ENCODE results near the gene DEDD. TPM values are rescaled to one million over a fixed set of nuclear protein-coding genes. Genes with fewer than 3 reads are reported as not detected.

Gene DEDD
- total and polyA plus RNA-seq, 2 experiments from 2014 or later = 28.1 to 35.5 TPM

- DNase-seq (ENCODE audit: low read depth in 1 of 2, low spot score in 1 of 2) = no peak
- no peaks in the 10 kb centered on the region for H3K36me3 ChIP-seq
- TF ChIP-seq CTCF (IDR thresholded peaks at IDR 0.05; ENCODE audit: low read depth, low read length) = no peak
- no peak overlapping the region for H3K27ac ChIP-seq
- H3K4me1 ChIP-seq (ENCODE audit: low read depth) = peaks cover 17% of the 10 kb centered on the region
- H3K9me3 ChIP-seq (ENCODE audit: low read depth) = no peaks in the 10 kb centered on the region
- H3K4me3 ChIP-seq = no peak overlapping the region
- H3K27me3 ChIP-seq = no peaks in the 10 kb centered on the region
These were observed 8.4 kb upstream of the DEDD start for GRCh38 chr1:161140755-161141400.

GRCh38 chr1:161139766-161140165 is 7.3 kb upstream of the DEDD start:
- DNase-seq (ENCODE audit: low read depth in 1 of 2, low spot score in 1 of 2) = peak; percentile 67 to 69
- H3K4me1 ChIP-seq (ENCODE audit: low read depth) = peaks cover 17% of the 10 kb centered on the region
- H3K27ac ChIP-seq = no peak overlapping the region
- H3K36me3 ChIP-seq = no peaks in the 10 kb centered on the region
- H3K4me3 ChIP-seq = no peak overlapping the region
- TF ChIP-seq CTCF (IDR thresholded peaks at IDR 0.05; ENCODE audit: low read depth, low read length) = peak; percentile 55
- no peaks in the 10 kb centered on the region for H3K9me3 ChIP-seq (ENCODE audit: low read depth)
- no peaks in the 10 kb centered on the region for H3K27me3 ChIP-seq

- Histone ChIP-seq H3K4me1 (ENCODE audit: low read depth) (peaks cover 22% of the 10 kb centered on the region), H3K27me3 (no peaks in the 10 kb centered on the region), H3K9me3 (ENCODE audit: low read depth) (no peaks in the 10 kb centered on the region), H3K27ac (peak overlapping the region; percentile 85), H3K36me3 (no peaks in the 10 kb centered on the region), H3K4me3 (no peak overlapping the region)
- TF ChIP-seq CTCF (IDR thresholded peaks at IDR 0.05; ENCODE audit: low read depth, low read length) = no peak
- no peak for DNase-seq (ENCODE audit: low read depth in 1 of 2, low spot score in 1 of 2)
These were observed 6.0 kb upstream of the DEDD start for GRCh38 chr1:161138431-161138830.

GRCh38 chr1:161137881-161138280 is 5.4 kb upstream of the DEDD start:
- no peaks in the 10 kb centered on the region for H3K9me3 ChIP-seq (ENCODE audit: low read depth)
- no peak for TF ChIP-seq CTCF (IDR thresholded peaks at IDR 0.05; ENCODE audit: low read depth, low read length)

GRCh38 chr1:161133220-161133740 is 813 bp upstream of the DEDD start:
- H3K36me3 ChIP-seq = no peaks in the 10 kb centered on the region
- H3K4me1 ChIP-seq (ENCODE audit: low read depth) = peaks cover 33% of the 10 kb centered on the region
- H3K9me3 ChIP-seq (ENCODE audit: low read depth) = no peaks in the 10 kb centered on the region
- H3K27ac ChIP-seq = peak overlapping the region; percentile 97
- DNase-seq (ENCODE audit: low read depth in 1 of 2, low spot score in 1 of 2) = no peak
- no peak for TF ChIP-seq CTCF (IDR thresholded peaks at IDR 0.05; ENCODE audit: low read depth, low read length)
- no peaks in the 10 kb centered on the region for H3K27me3 ChIP-seq
- H3K4me3 ChIP-seq = peak overlapping the region; percentile 60

More at GRCh38 chr1:161137881-161138280, 5.4 kb upstream of the DEDD start:
- Histone ChIP-seq H3K4me3 (no peak overlapping the region), H3K36me3 (no peaks in the 10 kb centered on the region), H3K27ac (peak overlapping the region; percentile 85), H3K4me1 (ENCODE audit: low read depth) (peaks cover 22% of the 10 kb centered on the region), H3K27me3 (no peaks in the 10 kb centered on the region)
- no peak for DNase-seq (ENCODE audit: low read depth in 1 of 2, low spot score in 1 of 2)

All from cardiac muscle cell (in vitro differentiated cells and primary cell).